ENCODE data around the gene LRRN2. TPM values are rescaled to one million over a fixed set of nuclear protein-coding genes. Genes with fewer than 3 reads are reported as not detected.

The LRRN2 gene
- polyA plus RNA-seq, 1 of the 3 experiments (the other 2 are of a cell fraction), result not detected

DNA sequence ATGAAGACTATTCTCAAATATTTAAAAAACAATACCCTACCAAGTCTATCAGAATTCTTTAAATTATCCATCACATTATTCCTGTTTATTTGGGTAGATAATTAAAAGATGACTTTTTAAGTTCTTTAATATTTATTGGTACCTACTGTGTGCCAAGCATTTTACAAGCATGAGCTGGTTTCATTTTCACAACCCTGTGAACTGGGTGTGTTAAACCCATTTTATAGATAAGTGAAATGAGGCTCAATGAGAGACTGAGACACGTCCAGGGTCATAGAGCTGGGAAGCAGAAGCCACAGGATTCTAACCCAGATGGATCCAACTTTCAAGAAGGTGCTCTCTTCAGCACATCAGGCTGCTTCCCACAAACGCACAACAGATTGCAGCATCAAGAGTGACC is 12.3 kb downstream of the LRRN2 start:
- Histone ChIP-seq H3K9ac (no peak overlapping the region), H3K4me2 (no peak overlapping the region), H3K9me3 (no peaks in the 10 kb centered on the region), H3K4me3 (ENCODE audit: low read depth in 2 of 2, low read length in 1 of 2) (no peak overlapping the region), H3K79me2 (ENCODE audit: insufficient read depth) (no peaks in the 10 kb centered on the region), H3K27ac (ENCODE audit: low read depth in 2 of 2, low read length in 1 of 2) (no peak overlapping the region), H3F3A (replicated peaks; ENCODE audit: insufficient read depth) (no peaks in the 10 kb centered on the region), H2AFZ (ENCODE audit: low read depth) (no peak overlapping the region), H3K27me3 (ENCODE audit: insufficient read depth) (0 out of 2 replicates have a peak, but pooled peaks cover 18% of the 10 kb centered on the region), H3K9me2 (no peaks in the 10 kb centered on the region), H3K4me1 (ENCODE audit: control insufficient read depth in 1 of 2, insufficient read depth in 2 of 2, low read depth in 1 of 2, low read length in 1 of 2) (peaks cover 0 to 7% of the 10 kb centered on the region in 2 experiments; a peak in 1 of 4 replicates), H4K20me1 (ENCODE audit: insufficient read depth) (no peaks in the 10 kb centered on the region), H3K36me3 (replicated peaks in 1 of 2; ENCODE audit: control insufficient read depth in 1 of 2, insufficient read depth in 2 of 2, low read length in 1 of 2) (no peaks in the 10 kb centered on the region)
- ChIA-PET CTCF (interaction anchor here (1.2 to 3.9 kb wide), 5 partner anchors 9 to 134 kb away, joined by 3 to 12 read pairs (median 4); no protein-coding TSS in a partner anchor), POLR2A (no interaction called here)
- TF ChIP-seq RCOR1 (IDR thresholded peaks at IDR 0.05; ENCODE audit: low read length) (no peak), FOXJ3 (CRISPR knock-in tag; IDR thresholded peaks at IDR 0.05) (no peak), NFIC (IDR thresholded peaks at IDR 0.05; ENCODE audit: borderline replicate concordance) (no peak), TEAD4 (IDR thresholded peaks at IDR 0.05; ENCODE audit: borderline replicate concordance, insufficient read depth) (no peak), RAD21 (IDR thresholded peaks at IDR 0.05; ENCODE audit: low read length) (no peak), EP300 (IDR thresholded peaks at IDR 0.05; ENCODE audit: borderline replicate concordance in 1 of 2, low read depth in 1 of 2, low read length in 1 of 2) (no peak), NRF1 (IDR thresholded peaks at IDR 0.05; ENCODE audit: low read depth, low read length) (no peak), JUND (IDR thresholded peaks at IDR 0.05) (no peak), SMC3 (IDR thresholded peaks at IDR 0.05; ENCODE audit: low read depth, low read length) (no peak), TCF12 (IDR thresholded peaks at IDR 0.05) (no peak), MXI1 (IDR thresholded peaks at IDR 0.05; ENCODE audit: low read depth, low read length) (no peak), TAF1 (IDR thresholded peaks at IDR 0.05; ENCODE audit: borderline replicate concordance, low read depth, low read length) (no peak), FOSL2 (IDR thresholded peaks at IDR 0.05; ENCODE audit: borderline replicate concordance, low read depth) (no peak)
- TF ChIP-seq, protein P1, sequence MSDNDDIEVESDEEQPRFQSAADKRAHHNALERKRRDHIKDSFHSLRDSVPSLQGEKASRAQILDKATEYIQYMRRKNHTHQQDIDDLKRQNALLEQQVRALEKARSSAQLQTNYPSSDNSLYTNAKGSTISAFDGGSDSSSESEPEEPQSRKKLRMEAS (IDR thresholded peaks at IDR 0.05; ENCODE audit: low read depth), result no peak
- TF ChIP-seq, protein P2, sequence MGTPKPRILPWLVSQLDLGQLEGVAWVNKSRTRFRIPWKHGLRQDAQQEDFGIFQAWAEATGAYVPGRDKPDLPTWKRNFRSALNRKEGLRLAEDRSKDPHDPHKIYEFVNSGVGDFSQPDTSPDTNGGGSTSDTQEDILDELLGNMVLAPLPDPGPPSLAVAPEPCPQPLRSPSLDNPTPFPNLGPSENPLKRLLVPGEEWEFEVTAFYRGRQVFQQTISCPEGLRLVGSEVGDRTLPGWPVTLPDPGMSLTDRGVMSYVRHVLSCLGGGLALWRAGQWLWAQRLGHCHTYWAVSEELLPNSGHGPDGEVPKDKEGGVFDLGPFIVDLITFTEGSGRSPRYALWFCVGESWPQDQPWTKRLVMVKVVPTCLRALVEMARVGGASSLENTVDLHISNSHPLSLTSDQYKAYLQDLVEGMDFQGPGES (IDR thresholded peaks at IDR 0.05; ENCODE audit: low read depth, low read length), result no peak
- TF ChIP-seq, protein P3, sequence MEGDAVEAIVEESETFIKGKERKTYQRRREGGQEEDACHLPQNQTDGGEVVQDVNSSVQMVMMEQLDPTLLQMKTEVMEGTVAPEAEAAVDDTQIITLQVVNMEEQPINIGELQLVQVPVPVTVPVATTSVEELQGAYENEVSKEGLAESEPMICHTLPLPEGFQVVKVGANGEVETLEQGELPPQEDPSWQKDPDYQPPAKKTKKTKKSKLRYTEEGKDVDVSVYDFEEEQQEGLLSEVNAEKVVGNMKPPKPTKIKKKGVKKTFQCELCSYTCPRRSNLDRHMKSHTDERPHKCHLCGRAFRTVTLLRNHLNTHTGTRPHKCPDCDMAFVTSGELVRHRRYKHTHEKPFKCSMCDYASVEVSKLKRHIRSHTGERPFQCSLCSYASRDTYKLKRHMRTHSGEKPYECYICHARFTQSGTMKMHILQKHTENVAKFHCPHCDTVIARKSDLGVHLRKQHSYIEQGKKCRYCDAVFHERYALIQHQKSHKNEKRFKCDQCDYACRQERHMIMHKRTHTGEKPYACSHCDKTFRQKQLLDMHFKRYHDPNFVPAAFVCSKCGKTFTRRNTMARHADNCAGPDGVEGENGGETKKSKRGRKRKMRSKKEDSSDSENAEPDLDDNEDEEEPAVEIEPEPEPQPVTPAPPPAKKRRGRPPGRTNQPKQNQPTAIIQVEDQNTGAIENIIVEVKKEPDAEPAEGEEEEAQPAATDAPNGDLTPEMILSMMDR (IDR thresholded peaks at IDR 0.05), result no peak
- TF ChIP-seq, protein P4, sequence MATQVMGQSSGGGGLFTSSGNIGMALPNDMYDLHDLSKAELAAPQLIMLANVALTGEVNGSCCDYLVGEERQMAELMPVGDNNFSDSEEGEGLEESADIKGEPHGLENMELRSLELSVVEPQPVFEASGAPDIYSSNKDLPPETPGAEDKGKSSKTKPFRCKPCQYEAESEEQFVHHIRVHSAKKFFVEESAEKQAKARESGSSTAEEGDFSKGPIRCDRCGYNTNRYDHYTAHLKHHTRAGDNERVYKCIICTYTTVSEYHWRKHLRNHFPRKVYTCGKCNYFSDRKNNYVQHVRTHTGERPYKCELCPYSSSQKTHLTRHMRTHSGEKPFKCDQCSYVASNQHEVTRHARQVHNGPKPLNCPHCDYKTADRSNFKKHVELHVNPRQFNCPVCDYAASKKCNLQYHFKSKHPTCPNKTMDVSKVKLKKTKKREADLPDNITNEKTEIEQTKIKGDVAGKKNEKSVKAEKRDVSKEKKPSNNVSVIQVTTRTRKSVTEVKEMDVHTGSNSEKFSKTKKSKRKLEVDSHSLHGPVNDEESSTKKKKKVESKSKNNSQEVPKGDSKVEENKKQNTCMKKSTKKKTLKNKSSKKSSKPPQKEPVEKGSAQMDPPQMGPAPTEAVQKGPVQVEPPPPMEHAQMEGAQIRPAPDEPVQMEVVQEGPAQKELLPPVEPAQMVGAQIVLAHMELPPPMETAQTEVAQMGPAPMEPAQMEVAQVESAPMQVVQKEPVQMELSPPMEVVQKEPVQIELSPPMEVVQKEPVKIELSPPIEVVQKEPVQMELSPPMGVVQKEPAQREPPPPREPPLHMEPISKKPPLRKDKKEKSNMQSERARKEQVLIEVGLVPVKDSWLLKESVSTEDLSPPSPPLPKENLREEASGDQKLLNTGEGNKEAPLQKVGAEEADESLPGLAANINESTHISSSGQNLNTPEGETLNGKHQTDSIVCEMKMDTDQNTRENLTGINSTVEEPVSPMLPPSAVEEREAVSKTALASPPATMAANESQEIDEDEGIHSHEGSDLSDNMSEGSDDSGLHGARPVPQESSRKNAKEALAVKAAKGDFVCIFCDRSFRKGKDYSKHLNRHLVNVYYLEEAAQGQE (IDR thresholded peaks at IDR 0.05; ENCODE audit: low read depth, low read length), result no peak
- TF ChIP-seq, protein P5, sequence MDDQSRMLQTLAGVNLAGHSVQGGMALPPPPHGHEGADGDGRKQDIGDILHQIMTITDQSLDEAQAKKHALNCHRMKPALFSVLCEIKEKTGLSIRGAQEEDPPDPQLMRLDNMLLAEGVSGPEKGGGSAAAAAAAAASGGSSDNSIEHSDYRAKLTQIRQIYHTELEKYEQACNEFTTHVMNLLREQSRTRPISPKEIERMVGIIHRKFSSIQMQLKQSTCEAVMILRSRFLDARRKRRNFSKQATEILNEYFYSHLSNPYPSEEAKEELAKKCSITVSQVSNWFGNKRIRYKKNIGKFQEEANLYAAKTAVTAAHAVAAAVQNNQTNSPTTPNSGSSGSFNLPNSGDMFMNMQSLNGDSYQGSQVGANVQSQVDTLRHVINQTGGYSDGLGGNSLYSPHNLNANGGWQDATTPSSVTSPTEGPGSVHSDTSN (IDR thresholded peaks at IDR 0.05), result no peak
- TF ChIP-seq, protein P6, sequence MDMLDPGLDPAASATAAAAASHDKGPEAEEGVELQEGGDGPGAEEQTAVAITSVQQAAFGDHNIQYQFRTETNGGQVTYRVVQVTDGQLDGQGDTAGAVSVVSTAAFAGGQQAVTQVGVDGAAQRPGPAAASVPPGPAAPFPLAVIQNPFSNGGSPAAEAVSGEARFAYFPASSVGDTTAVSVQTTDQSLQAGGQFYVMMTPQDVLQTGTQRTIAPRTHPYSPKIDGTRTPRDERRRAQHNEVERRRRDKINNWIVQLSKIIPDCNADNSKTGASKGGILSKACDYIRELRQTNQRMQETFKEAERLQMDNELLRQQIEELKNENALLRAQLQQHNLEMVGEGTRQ (IDR thresholded peaks at IDR 0.05; ENCODE audit: borderline replicate concordance, low read depth, low read length), result no peak
- TF ChIP-seq, protein P7, sequence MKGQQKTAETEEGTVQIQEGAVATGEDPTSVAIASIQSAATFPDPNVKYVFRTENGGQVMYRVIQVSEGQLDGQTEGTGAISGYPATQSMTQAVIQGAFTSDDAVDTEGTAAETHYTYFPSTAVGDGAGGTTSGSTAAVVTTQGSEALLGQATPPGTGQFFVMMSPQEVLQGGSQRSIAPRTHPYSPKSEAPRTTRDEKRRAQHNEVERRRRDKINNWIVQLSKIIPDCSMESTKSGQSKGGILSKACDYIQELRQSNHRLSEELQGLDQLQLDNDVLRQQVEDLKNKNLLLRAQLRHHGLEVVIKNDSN (IDR thresholded peaks at IDR 0.05; ENCODE audit: borderline replicate concordance, low read depth), result no peak
- no peak for DNase-seq
- WGBS (ENCODE audit: low lambda C conversion rate), result 37% methylated on average over 2 of the region's 2 CpGs
